PC-3 (cell line): Measurements from ENCODE around the gene SNED1. TPM values are rescaled to one million over a fixed set of nuclear protein-coding genes. Genes with fewer than 3 reads are reported as not detected.

ENCODE experiments used
- ATAC-seq: fragments of 200-7000 bp; cut with Tn5 transposase; 2 replicates; pipeline ENCODE4 v1.9.1; 2020; ENCODE audit warnings: mild to moderate bottlenecking, moderate library complexity
- BruUV-seq: library from RNA; stranded (reverse); fragments of 400-500 nt; replicated peaks from 2 replicates; lab custom pipeline; 2021; lab: Mats Ljungman, UMichigan
- CTCF ChIA-PET: fragments of 300-600 bp; sonication (Branson Sonifier 250); formaldehyde crosslinking; loops from one replicate; lab custom pipeline; 2022; ENCODE audit warnings: antibody characterized with exemption; lab: Charles Lee
- POLR2A ChIA-PET: fragments of 300-600 bp; sonication (Branson Sonifier 250); formaldehyde crosslinking; loops from one replicate; lab custom pipeline; 2022; ENCODE audit warnings: antibody characterized with exemption; ENCODE audit not compliant: unreplicated experiment; lab: Charles Lee
- DNase-seq: peaks from one replicate; pipeline ENCODE4 v3.0.0-alpha.2; 2015
- H2AFZ ChIP-seq: fragments of 300-600 bp; sonication (generic); 2 replicates; pipeline ENCODE4 v1.6.0; 2016; ENCODE audit warnings: antibody characterized with exemption, low read length
- H3F3A ChIP-seq: fragments of 300-600 bp; sonication (generic); one replicate; pipeline ENCODE4 v1.6.0; 2017; ENCODE audit warnings: antibody characterized with exemption, low read length, control low read depth, mild to moderate bottlenecking; ENCODE audit not compliant: unreplicated experiment
- H3K27ac ChIP-seq: fragments of 300-600 bp; sonication (generic); 2 replicates; pipeline ENCODE4 v1.5.1; 2016; ENCODE audit warnings: mild to moderate bottlenecking, low read length
- H3K27me3 ChIP-seq: fragments of 300-600 bp; sonication (generic); 2 replicates; pipeline ENCODE4 v1.6.1; 2016; ENCODE audit warnings: low read length, mixed read lengths
- H3K36me3 ChIP-seq: fragments of 300-600 bp; sonication (generic); 2 replicates; pipeline ENCODE4 v1.6.1; 2016; ENCODE audit warnings: low read depth, mixed run types, low read length, mixed read lengths
- H3K4me1 ChIP-seq: fragments of 300-600 bp; sonication (generic); 2 replicates; pipeline ENCODE4 v1.5.1; 2016; ENCODE audit warnings: low read length; ENCODE audit not compliant: insufficient read depth
- H3K4me2 ChIP-seq: fragments of 300-600 bp; sonication (generic); 2 replicates; pipeline ENCODE4 v1.6.0; 2016; ENCODE audit warnings: low read length
- H3K4me3 ChIP-seq: fragments of 300-600 bp; sonication (generic); 2 replicates; pipeline ENCODE4 v1.5.1; 2016; ENCODE audit warnings: mild to moderate bottlenecking, low read length, mixed read lengths
- H3K79me2 ChIP-seq: fragments of 300-600 bp; sonication (generic); 2 replicates; pipeline ENCODE4 v1.6.1; 2017; ENCODE audit warnings: low read length, mixed read lengths
- H3K9ac ChIP-seq: fragments of 300-600 bp; sonication (generic); 2 replicates; pipeline ENCODE4 v1.6.0; 2016; ENCODE audit warnings: mild to moderate bottlenecking, low read length
- H3K9me2 ChIP-seq: fragments of 300-600 bp; sonication (generic); replicated peaks from 2 replicates; pipeline ENCODE4 v1.6.1; 2016; ENCODE audit warnings: mixed run types, low read length, mixed read lengths
- H3K9me3 ChIP-seq: fragments of 300-600 bp; sonication (generic); 2 replicates; pipeline ENCODE4 v1.6.1; 2016; ENCODE audit warnings: low read length, mixed read lengths
- H4K20me1 ChIP-seq: fragments of 300-600 bp; sonication (generic); 2 replicates; pipeline ENCODE4 v1.6.1; 2016; ENCODE audit warnings: low read length, mixed read lengths
- EZH2 ChIP-seq: fragments of 300-600 bp; sonication (generic); IDR thresholded peaks from one replicate; pipeline ENCODE4 v1.6.1; 2017; ENCODE audit warnings: antibody characterized with exemption, mild to moderate bottlenecking, low read length; ENCODE audit not compliant: unreplicated experiment
- EZH2phosphoT487 ChIP-seq: fragments of 300-600 bp; sonication (generic); IDR thresholded peaks from 2 replicates; pipeline ENCODE4 v1.6.1; 2018; ENCODE audit warnings: mild to moderate bottlenecking, antibody characterized with exemption, low read length, borderline replicate concordance
- intact Hi-C: fragments of 100-400 bp; cut with micrococcal nuclease; formaldehyde crosslinking; loops from 2 replicates; pipeline ENCODE4 v1.9.0; 2023
- total RNA-seq: library from RNA; depleted of rRNA; stranded (reverse); fragments of >200 nt; gene quantifications from 2 replicates; pipeline ENCODE4 v1.2.3, GENCODE V29; 2014
- TF ChIP-seq, protein P1 (sequence below): fragments of 300-600 bp; sonication (generic); conservative IDR thresholded peaks from 2 replicates; pipeline ENCODE4 v1.5.1; 2017; ENCODE audit warnings: antibody characterized with exemption, low read depth, mild to moderate bottlenecking, low read length

Gene SNED1
- total RNA-seq, 1 experiment from 2014 or later = 0.66 TPM

DNA sequence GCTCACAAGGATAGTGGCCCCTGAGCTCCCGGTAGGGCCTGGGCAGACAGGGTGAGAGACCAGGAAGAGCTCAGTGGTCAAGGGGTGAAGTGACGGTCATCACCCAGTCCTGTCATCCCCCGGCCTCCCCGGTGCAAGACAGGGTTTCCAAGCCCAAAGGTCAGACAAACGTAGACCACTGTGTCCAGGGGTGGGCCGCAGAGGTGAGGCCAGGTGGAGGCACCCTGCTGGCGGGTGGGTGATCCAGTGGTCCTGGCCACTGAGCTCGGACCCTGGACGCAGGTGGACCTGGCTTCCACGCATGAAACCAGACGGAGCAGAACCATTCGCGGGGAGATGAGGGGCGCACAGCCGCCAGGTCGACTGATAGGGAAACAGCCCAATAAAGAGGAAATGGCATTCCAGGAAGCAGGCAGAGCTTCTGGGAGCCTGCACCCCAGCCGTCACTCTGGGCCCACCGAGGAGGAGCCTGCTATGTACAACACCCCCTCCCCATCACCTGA, 14.4 kb upstream of the SNED1 start:
- Histone ChIP-seq H3K9ac (no peak overlapping the region), H3K36me3 (no peaks in the 10 kb centered on the region), H3K4me1 (no peaks in the 10 kb centered on the region), H3F3A (no peaks in the 10 kb centered on the region), H3K27ac (no peak overlapping the region), H3K9me3 (no peaks in the 10 kb centered on the region), H3K27me3 (peaks cover 8% of the 10 kb centered on the region; the same call in 1 of the 2 replicates), H3K79me2 (no peaks in the 10 kb centered on the region), H3K4me2 (no peak overlapping the region), H4K20me1 (no peaks in the 10 kb centered on the region), H2AFZ (no peak overlapping the region), H3K4me3 (no peak overlapping the region), H3K9me2 (no peaks in the 10 kb centered on the region)
- ChIA-PET CTCF (no interaction called here), POLR2A (no interaction called here)
- TF ChIP-seq EZH2 = no peak
- TF ChIP-seq EZH2phosphoT487 = no peak
- TF ChIP-seq, protein P1, sequence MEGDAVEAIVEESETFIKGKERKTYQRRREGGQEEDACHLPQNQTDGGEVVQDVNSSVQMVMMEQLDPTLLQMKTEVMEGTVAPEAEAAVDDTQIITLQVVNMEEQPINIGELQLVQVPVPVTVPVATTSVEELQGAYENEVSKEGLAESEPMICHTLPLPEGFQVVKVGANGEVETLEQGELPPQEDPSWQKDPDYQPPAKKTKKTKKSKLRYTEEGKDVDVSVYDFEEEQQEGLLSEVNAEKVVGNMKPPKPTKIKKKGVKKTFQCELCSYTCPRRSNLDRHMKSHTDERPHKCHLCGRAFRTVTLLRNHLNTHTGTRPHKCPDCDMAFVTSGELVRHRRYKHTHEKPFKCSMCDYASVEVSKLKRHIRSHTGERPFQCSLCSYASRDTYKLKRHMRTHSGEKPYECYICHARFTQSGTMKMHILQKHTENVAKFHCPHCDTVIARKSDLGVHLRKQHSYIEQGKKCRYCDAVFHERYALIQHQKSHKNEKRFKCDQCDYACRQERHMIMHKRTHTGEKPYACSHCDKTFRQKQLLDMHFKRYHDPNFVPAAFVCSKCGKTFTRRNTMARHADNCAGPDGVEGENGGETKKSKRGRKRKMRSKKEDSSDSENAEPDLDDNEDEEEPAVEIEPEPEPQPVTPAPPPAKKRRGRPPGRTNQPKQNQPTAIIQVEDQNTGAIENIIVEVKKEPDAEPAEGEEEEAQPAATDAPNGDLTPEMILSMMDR = no peak
- intact Hi-C loops = no loop called here
- no TSS peak for BruUV-seq
- DNase-seq (no peak), ATAC-seq (peak; percentile 14; the same call in 1 of the 2 replicates)

DNA sequence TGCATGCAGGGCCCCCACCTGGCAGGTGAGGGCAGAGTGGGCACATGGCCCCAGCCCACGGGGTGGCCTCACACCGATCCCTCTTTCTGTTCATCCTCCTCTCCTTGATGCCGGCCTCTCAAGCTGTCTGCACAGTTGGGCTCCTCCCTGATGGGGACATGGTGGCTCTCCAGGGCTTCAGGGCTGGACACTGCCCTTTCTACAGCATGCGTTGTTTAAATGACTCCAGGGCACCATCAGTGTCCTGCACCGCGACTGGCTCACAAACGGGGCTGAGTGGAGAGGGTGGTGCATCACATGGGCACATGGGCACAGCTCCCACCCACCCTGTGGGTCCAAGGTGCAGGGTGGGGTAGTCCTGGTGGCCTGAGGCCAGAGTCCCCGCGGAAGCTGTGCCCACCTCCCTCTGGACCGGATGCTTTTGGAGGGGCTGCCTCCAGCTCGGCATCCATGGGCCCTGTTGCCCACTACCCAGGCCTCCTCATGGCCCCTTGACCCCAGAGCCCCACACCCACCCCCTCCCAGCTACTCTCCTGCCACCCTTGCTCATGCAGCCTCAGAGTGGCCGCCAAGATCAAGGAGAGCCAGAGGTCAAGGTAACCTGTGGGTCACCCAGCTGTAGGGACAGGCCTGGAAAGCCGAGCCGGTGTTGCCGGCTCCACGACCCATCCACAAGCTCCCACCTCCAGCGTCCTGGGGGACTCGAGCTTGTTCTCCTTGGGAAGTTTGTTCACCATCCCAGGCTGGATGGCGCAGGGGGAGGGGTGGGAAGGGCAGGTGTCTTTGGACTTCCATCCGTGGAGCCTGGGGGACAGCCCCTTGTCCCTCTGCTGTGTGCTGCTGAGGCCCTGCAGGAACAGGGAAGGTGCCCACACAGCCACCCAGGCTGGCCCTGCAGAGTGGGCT, 12.3 kb upstream of the SNED1 start:
- TF ChIP-seq EZH2 (no peak), EZH2phosphoT487 (no peak)
- TF ChIP-seq, protein P1 = no peak
- H3F3A ChIP-seq = no peaks in the 10 kb centered on the region
- no peaks in the 10 kb centered on the region for H3K9me2 ChIP-seq
- H3K9ac ChIP-seq = no peak overlapping the region
- peaks cover 8% of the 10 kb centered on the region; the same call in 1 of the 2 replicates for H3K27me3 ChIP-seq
- H3K4me1 ChIP-seq = peaks cover 2% of the 10 kb centered on the region
- DNase-seq = no peak
- no peak overlapping the region for H3K27ac ChIP-seq
- H3K4me2 ChIP-seq = no peak overlapping the region
- ChIA-PET CTCF (no interaction called here), POLR2A (no interaction called here)
- intact Hi-C loops = no loop called here
- H3K79me2 ChIP-seq = no peaks in the 10 kb centered on the region
- ATAC-seq = no peak
- no peak overlapping the region for H2AFZ ChIP-seq
- no peak overlapping the region for H3K4me3 ChIP-seq
- no peaks in the 10 kb centered on the region for H3K36me3 ChIP-seq
- no TSS peak for BruUV-seq
- no peaks in the 10 kb centered on the region for H4K20me1 ChIP-seq
- no peaks in the 10 kb centered on the region for H3K9me3 ChIP-seq
